K562 (cell line): ENCODE data around the gene ZFPM1. TPM values are rescaled to one million over a fixed set of nuclear protein-coding genes. Genes with fewer than 3 reads are reported as not detected.
A peak's percentile ranks its signal among the peaks of the same experiment; 100 is the strongest.

Experiments used
- ATAC-seq: fragments of 200-7000 bp; cut with Tn5 transposase; 3 replicates; pipeline ENCODE4 v1.9.1; 2020; ENCODE audit warnings: moderate library complexity
- BruUV-seq: library from RNA; stranded (reverse); fragments of 400-500 nt; replicated peaks from 2 replicates; lab custom pipeline; 2021; lab: Mats Ljungman, UMichigan
- CTCF ChIA-PET: fragments of 300-600 bp; formaldehyde crosslinking; extraction: SDS; loops from one replicate; lab custom pipeline; 2021; ENCODE audit warnings: low intra/inter-chr PET ratio; lab: Yijun Ruan, JAX
- POLR2A ChIA-PET: fragments of 300-600, 350-650 bp; sonication (Branson Sonifier 250); formaldehyde crosslinking; extraction: SDS; loops from one replicate; lab custom pipeline; 2021; ENCODE audit warnings: antibody characterized with exemption, inconsistent platforms; lab: Yijun Ruan, JAX
- DNase-seq, 4 experiments: peaks; one replicate each; pipeline versions ENCODE4 v3.0.0 to v3.0.0-alpha.2; 2011 to 2018; ENCODE audit warnings: low spot score in 3 of 4, mixed read lengths in 3 of 4; ENCODE audit errors: extremely low read depth in 1 of 4
- FAIRE-seq: peaks from 2 replicates; lab custom pipeline; 2011; peaks lifted over from hg19 to GRCh38; lab: Jason Lieb, UNC
- H2AFZ ChIP-seq: 2 replicates; pipeline ENCODE4 v1.6.0; 2011; ENCODE audit warnings: low read depth, low read length, control low read depth, inconsistent platforms
- H3K27ac ChIP-seq: fragments of 200-600 bp; 3 replicates; pipeline ENCODE4 v1.8.0; 2011; ENCODE audit warnings: low read depth, mild to moderate bottlenecking, control low read depth, inconsistent platforms, low read length, moderate library complexity, mixed read lengths; ENCODE audit errors: extremely low read depth
- H3K27me3 ChIP-seq, 2 experiments: fragments of 300-600 bp in 1 of 2; 2 replicates in 1 of 2; 3 replicates in 1 of 2; pipeline versions ENCODE4 v1.6.0 to v1.8.0; 2011; ENCODE audit warnings: inconsistent platforms in 2 of 2, low read length in 2 of 2, mild to moderate bottlenecking in 1 of 2, mixed read lengths in 1 of 2, moderate library complexity in 1 of 2; ENCODE audit not compliant: control insufficient read depth in 2 of 2, insufficient read depth in 2 of 2
- H3K36me3 ChIP-seq: fragments of 300-600 bp; 3 replicates; pipeline ENCODE4 v1.8.0; 2011; ENCODE audit warnings: mild to moderate bottlenecking, low read length, inconsistent platforms; ENCODE audit not compliant: control insufficient read depth, insufficient read depth
- H3K4me1 ChIP-seq, 2 experiments: fragments of 200-600 bp in 1 of 2; replicated peaks in 1 of 2; 2 replicates in 1 of 2; 3 replicates in 1 of 2; pipeline versions ENCODE4 v1.5.1 to v1.8.0; 2011; ENCODE audit warnings: inconsistent platforms in 2 of 2, low read length in 2 of 2, mild to moderate bottlenecking in 1 of 2, mixed read lengths in 1 of 2, moderate library complexity in 1 of 2; ENCODE audit not compliant: control insufficient read depth in 2 of 2, insufficient read depth in 2 of 2
- H3K4me2 ChIP-seq: 2 replicates; pipeline ENCODE4 v1.6.1; 2011; ENCODE audit warnings: low read length, control low read depth, inconsistent platforms, mixed read lengths; ENCODE audit not compliant: insufficient read depth
- H3K4me3 ChIP-seq: fragments of 200-600 bp; sonication (generic), shearing (Covaris generic); 2 replicates; pipeline ENCODE4 v1.5.1; 2016; ENCODE audit warnings: control low read depth, inconsistent platforms
- H3K79me2 ChIP-seq: fragments of 200-600 bp; 3 replicates; pipeline ENCODE4 v1.8.0; 2011; ENCODE audit warnings: low read length, inconsistent platforms; ENCODE audit not compliant: control insufficient read depth, insufficient read depth
- H3K9ac ChIP-seq, 2 experiments: 2 replicates each; pipeline versions ENCODE4 v1.6.0 to v1.6.1; 2011; ENCODE audit warnings: low read depth in 2 of 2, low read length in 2 of 2, control low read depth in 1 of 2, inconsistent platforms in 1 of 2, mild to moderate bottlenecking in 1 of 2, mixed read lengths in 1 of 2; ENCODE audit not compliant: insufficient read depth in 1 of 2
- H3K9me1 ChIP-seq: one replicate; pipeline ENCODE4 v1.6.0; 2011; ENCODE audit warnings: inconsistent platforms, mild to moderate bottlenecking, low read length, moderate library complexity; ENCODE audit not compliant: control insufficient read depth, insufficient read depth
- H3K9me3 ChIP-seq: replicated peaks from 2 replicates; pipeline ENCODE4 v1.5.1; 2011; ENCODE audit warnings: low read depth, low read length, inconsistent platforms; ENCODE audit not compliant: control insufficient read depth, insufficient read depth
- H4K20me1 ChIP-seq: replicated peaks from 2 replicates; pipeline ENCODE4 v1.6.1; 2011; ENCODE audit warnings: low read length, inconsistent platforms, mixed read lengths; ENCODE audit not compliant: control insufficient read depth, insufficient read depth
- ARID2 ChIP-seq: fragments of 450-650 bp; IDR thresholded peaks from 2 replicates; pipeline ENCODE4 v1.6.1; 2017; ENCODE audit warnings: antibody characterized with exemption, mild to moderate bottlenecking
- ATF7 ChIP-seq: fragments of 450-650 bp; IDR thresholded peaks from 2 replicates; pipeline ENCODE4 v1.7.1; 2014; ENCODE audit warnings: mild to moderate bottlenecking, moderate library complexity
- CBFB ChIP-seq: sonication (generic); formaldehyde crosslinking; IDR thresholded peaks from 2 replicates; pipeline ENCODE4 v1.4.0; 2020; ENCODE audit warnings: mild to moderate bottlenecking, missing genetic modification reagents
- E2F3 ChIP-seq: fragments of 250-450 bp; sonication (Bioruptor Pico); IDR thresholded peaks from 2 replicates; pipeline ENCODE4 v1.4.0; 2020; ENCODE audit warnings: mild to moderate bottlenecking
- ELF1 ChIP-seq: fragments of 200-800 bp; sonication (Bioruptor generic); IDR thresholded peaks from 2 replicates; pipeline ENCODE4 v1.6.1; 2016; ENCODE audit warnings: missing genetic modification characterization, missing compliant biosample characterization
- ESRRB ChIP-seq: fragments of 250-450 bp; sonication (Bioruptor Pico); IDR thresholded peaks from 2 replicates; pipeline ENCODE4 v1.5.0; 2020; ENCODE audit warnings: mild to moderate bottlenecking, moderate library complexity, borderline replicate concordance
- FOXA3 ChIP-seq, 2 experiments: fragments of 450-650 bp in 1 of 2; sonication (generic) in 1 of 2; formaldehyde crosslinking; IDR thresholded peaks in 1 of 2; conservative IDR thresholded peaks in 1 of 2; 2 replicates each; pipeline versions ENCODE4 v1.4.0 to v1.8.0; 2020 to 2022; ENCODE audit warnings: mild to moderate bottlenecking in 2 of 2, missing genetic modification reagents in 1 of 2
- GTF2A2 ChIP-seq: IDR thresholded peaks from 2 replicates; pipeline ENCODE4 v1.6.1; 2016; ENCODE audit warnings: mild to moderate bottlenecking, missing genetic modification characterization, missing compliant biosample characterization
- HNRNPK ChIP-seq: fragments of 200-400 bp; formaldehyde crosslinking; IDR thresholded peaks from one replicate; pipeline ENCODE4 v1.6.1; 2018; ENCODE audit warnings: mild to moderate bottlenecking, low read depth, low read length; ENCODE audit not compliant: poor library complexity, severe bottlenecking
- IRF2 ChIP-seq: sonication (generic); formaldehyde crosslinking; IDR thresholded peaks from 2 replicates; pipeline ENCODE4 v1.8.1; 2022; ENCODE audit warnings: mild to moderate bottlenecking, missing genetic modification reagents
- KDM2B ChIP-seq: fragments of 250-450 bp; sonication (Bioruptor Pico); IDR thresholded peaks from 2 replicates; pipeline ENCODE4 v1.8.0; 2021; ENCODE audit warnings: mild to moderate bottlenecking, moderate library complexity
- RAD51 ChIP-seq: fragments of 450-650 bp; IDR thresholded peaks from 2 replicates; pipeline ENCODE4 v1.7.1; 2016; ENCODE audit warnings: low read depth, mild to moderate bottlenecking, borderline replicate concordance
- TAF7 ChIP-seq: fragments of 450-650 bp; IDR thresholded peaks from 2 replicates; pipeline ENCODE4 v1.6.1; 2016; ENCODE audit warnings: missing genetic modification characterization, missing compliant biosample characterization
- TBP ChIP-seq: optimal IDR thresholded peaks from 2 replicates; pipeline ENCODE3; 2011; ENCODE audit warnings: low read depth, low read length, improper control_type of control experiment
- ZNF23 ChIP-seq: fragments of 250-450 bp; sonication (Bioruptor Pico); IDR thresholded peaks from 2 replicates; pipeline ENCODE4 v1.4.0; 2020; ENCODE audit warnings: mild to moderate bottlenecking
- ZNF57 ChIP-seq: fragments of 450-650 bp; formaldehyde crosslinking; IDR thresholded peaks from 2 replicates; pipeline ENCODE4 v1.4.0; 2020; ENCODE audit warnings: mild to moderate bottlenecking, moderate library complexity
- ZNF589 ChIP-seq: fragments of 200-800 bp; sonication (Bioruptor generic); IDR thresholded peaks from 2 replicates; pipeline ENCODE4 v1.6.1; 2016; ENCODE audit warnings: low read depth, missing genetic modification characterization, missing compliant biosample characterization
- ZNF79 ChIP-seq: fragments of 250-450 bp; sonication (Bioruptor Pico); IDR thresholded peaks from 2 replicates; pipeline ENCODE4 v1.4.0; 2020; ENCODE audit warnings: low read depth, mild to moderate bottlenecking, moderate library complexity
- WGBS: fragments of 100-300 bp; shearing (Covaris generic); methylation state at CpG from one replicate; pipeline ENCODE4 v1.1.6; 2016; ENCODE audit warnings: low coverage, mixed read lengths; ENCODE audit not compliant: insufficient coverage; ENCODE audit errors: missing lambda C conversion rate; 5-methylcytosine and 5-hydroxymethylcytosine counted together
- in situ Hi-C: fragments of 300-500 bp; cut with MboI; formaldehyde crosslinking; loops from 4 replicates; pipeline ENCODE4 v1.15.0; 2018; ENCODE audit warnings: inconsistent platforms, mixed read lengths
- intact Hi-C: fragments of 100-400 bp; cut with micrococcal nuclease; formaldehyde crosslinking; loops from 2 replicates; pipeline ENCODE4 v1.14.2; 2022
- polyA plus RNA-seq, 8 experiments: library from polyadenylated mRNA; depleted of rRNA in 4 of 8; stranded (reverse) in 5 of 8; unstranded in 3 of 8; fragments of >200 nt; fragmentation: Nextera tagmentation in 2 of 8; fragmentation: Illumina TruSeq in 1 of 8; extraction: Ambion mirVana in 2 of 8; extraction: Trizol in 1 of 8; gene quantifications; 2 replicates each; pipeline versions ENCODE4 v1.2.1 to v1.2.3, GENCODE V29; 2011 to 2014; ENCODE audit warnings: inconsistent platforms in 1 of 8, missing spikeins in 1 of 8
- total RNA-seq, 7 experiments: library from RNA; depleted of rRNA in 6 of 7; stranded (reverse); fragments of >200 nt in 6 of 7; fragmentation: Illumina TruSeq in 2 of 7; extraction: Trizol in 2 of 7; gene quantifications; 2 replicates each; pipeline versions ENCODE4 v1.2.1 to v1.2.3, GENCODE V29; 2011 to 2021; ENCODE audit warnings: low replicate concordance in 1 of 7
- TF ChIP-seq, protein P1 (sequence below): fragments of 450-650 bp; formaldehyde crosslinking; IDR thresholded peaks from 2 replicates; pipeline ENCODE4 v1.4.0; 2020; ENCODE audit warnings: mild to moderate bottlenecking, moderate library complexity

Gene ZFPM1
- total and polyA plus RNA-seq, 9 of the 15 experiments (the other 6 are each of a cell fraction or from before 2014, with no cell fraction given): 0.03 to 35.9 (median 1.4) TPM

- no peak for TF ChIP-seq E2F3 (CRISPR knock-in tag)
Observed at GRCh38 chr16:88491001-88491559, 38.0 kb downstream of the ZFPM1 start (continued).

DNA sequence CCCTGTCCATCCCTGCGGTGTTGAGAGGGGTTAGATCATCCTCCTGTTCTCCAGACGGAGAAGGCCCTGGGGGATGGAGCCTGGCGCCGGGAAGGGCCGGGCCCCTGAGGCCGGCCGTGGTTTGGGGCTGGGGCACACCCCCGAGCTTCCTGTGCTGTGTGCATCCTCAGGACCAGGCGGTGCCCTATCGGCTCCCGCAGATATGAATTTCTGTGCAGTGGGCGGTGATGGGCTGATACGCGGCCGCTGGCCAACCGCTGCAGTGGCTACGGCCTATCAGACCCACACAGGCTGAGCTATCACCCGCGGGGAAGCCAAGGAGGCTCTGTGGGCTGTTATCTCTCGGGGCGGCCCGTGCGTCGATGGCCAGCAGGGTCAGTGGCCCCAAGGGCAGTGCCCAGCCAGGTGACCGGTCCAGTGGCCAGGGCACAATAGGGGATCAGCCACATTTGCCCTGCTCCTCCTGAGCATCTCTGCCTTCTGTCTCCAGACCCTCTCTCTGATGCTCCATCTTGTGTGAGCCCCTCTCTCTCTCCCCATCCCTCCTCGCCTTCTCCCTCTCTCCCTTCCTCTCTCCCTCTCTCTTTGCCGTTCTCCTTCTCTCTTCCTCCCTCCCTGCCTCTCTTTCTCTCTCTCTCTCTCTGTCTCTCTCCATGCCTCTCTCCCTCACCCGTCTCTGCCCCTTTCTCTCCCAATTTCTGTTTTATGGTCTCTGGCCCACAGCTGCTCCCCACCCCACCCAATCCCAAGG lies 38.7 kb downstream of the ZFPM1 start:
- WGBS: under 1% methylated on average over 25 of the region's 28 CpGs
- Histone ChIP-seq H3K9me1 (peaks cover 3% of the 10 kb centered on the region), H3K79me2 (peaks cover 53% of the 10 kb centered on the region), H2AFZ (no peak overlapping the region), H3K27me3 (no peaks in the 10 kb centered on the region), H3K4me1 (peaks cover 63 to 100% of the 10 kb centered on the region in 2 experiments), H3K27ac (peak overlapping the region; percentile 76; the same call in 2 of the 3 replicates), H3K4me2 (peak overlapping the region; percentile 62), H3K9me3 (no peaks in the 10 kb centered on the region), H3K9ac (peak overlapping the region; percentile 38 to 81), H3K36me3 (peaks cover 67% of the 10 kb centered on the region), H4K20me1 (peaks cover 4% of the 10 kb centered on the region), H3K4me3 (no peak overlapping the region)
- peak; percentile 86 to 97 (median 88) for DNase-seq
- ATAC-seq: peak; percentile 78
- intact Hi-C loops (loop anchor here (2.0 kb wide), 3 partner anchors 17 to 39 kb away; partner anchors contain the start of gene ZFPM1), in situ Hi-C loops (no loop called here)
- ChIA-PET CTCF (no interaction called here), POLR2A (interaction anchor here (0.6 to 1.2 kb wide), 4 partner anchors 9 to 19 kb away, joined by 3 to 6 read pairs (median 4); no protein-coding TSS in a partner anchor)
- BruUV-seq: no TSS peak
- peak; percentile 100 for FAIRE-seq
- TF ChIP-seq ARID2 (no peak), GTF2A2 (tag) (no peak), ZNF79 (CRISPR knock-in tag) (peak; percentile 51; the same call in 1 of the 2 replicates), IRF2 (CRISPR knock-in tag) (no peak), TBP (no peak), ZNF23 (no peak), ZNF57 (CRISPR knock-in tag) (no peak), TAF7 (no peak), KDM2B (CRISPR knock-in tag) (peak; percentile 73; the same call in 1 of the 2 replicates), ESRRB (no peak), ZNF589 (peak; percentile 97), ATF7 (peak; percentile 76), HNRNPK (no peak), ELF1 (tag) (no peak; the same call in 1 of the 2 replicates), RAD51 (no peak), FOXA3 (CRISPR knock-in tag; conservative IDR thresholded peaks at IDR 0.05 in 1 of 2, IDR thresholded peaks at IDR 0.05 in 1 of 2) (no peak), CBFB (CRISPR knock-in tag) (peak; percentile 99)
- TF ChIP-seq, protein P1, sequence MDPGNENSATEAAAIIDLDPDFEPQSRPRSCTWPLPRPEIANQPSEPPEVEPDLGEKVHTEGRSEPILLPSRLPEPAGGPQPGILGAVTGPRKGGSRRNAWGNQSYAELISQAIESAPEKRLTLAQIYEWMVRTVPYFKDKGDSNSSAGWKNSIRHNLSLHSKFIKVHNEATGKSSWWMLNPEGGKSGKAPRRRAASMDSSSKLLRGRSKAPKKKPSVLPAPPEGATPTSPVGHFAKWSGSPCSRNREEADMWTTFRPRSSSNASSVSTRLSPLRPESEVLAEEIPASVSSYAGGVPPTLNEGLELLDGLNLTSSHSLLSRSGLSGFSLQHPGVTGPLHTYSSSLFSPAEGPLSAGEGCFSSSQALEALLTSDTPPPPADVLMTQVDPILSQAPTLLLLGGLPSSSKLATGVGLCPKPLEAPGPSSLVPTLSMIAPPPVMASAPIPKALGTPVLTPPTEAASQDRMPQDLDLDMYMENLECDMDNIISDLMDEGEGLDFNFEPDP (CRISPR knock-in tag): peak; percentile 56; the same call in 1 of the 2 replicates
